Endothelial cell of umbilical vein (primary cell): ENCODE results near the gene LPIN1.

ENCODE experiments used
- EZH2 ChIP-seq: IDR thresholded peaks from 2 replicates; pipeline ENCODE4 v1.6.1; 2012; ENCODE audit warnings: borderline replicate concordance, low read depth, mild to moderate bottlenecking, moderate library complexity, low read length, inconsistent platforms; ENCODE audit not compliant: severe bottlenecking
- FOS ChIP-seq: IDR thresholded peaks from 2 replicates; pipeline ENCODE4 v1.6.1; 2011; ENCODE audit warnings: mild to moderate bottlenecking, low read length, moderate library complexity, borderline replicate concordance; ENCODE audit not compliant: insufficient read depth
- GATA2 ChIP-seq: IDR thresholded peaks from 2 replicates; pipeline ENCODE4 v1.7.0; 2011; ENCODE audit warnings: low read depth, mild to moderate bottlenecking, moderate library complexity, mixed read lengths, low read length; ENCODE audit not compliant: insufficient read length, insufficient read depth
- JUN ChIP-seq: IDR thresholded peaks from 2 replicates; pipeline ENCODE4 v1.6.1; 2011; ENCODE audit warnings: borderline replicate concordance, low read depth; ENCODE audit not compliant: insufficient read length, insufficient read depth
- MYC ChIP-seq: IDR thresholded peaks from one replicate; pipeline ENCODE4 v1.6.1; 2011; ENCODE audit warnings: mild to moderate bottlenecking, low read depth, low read length
- POLR2A ChIP-seq: IDR thresholded peaks from 2 replicates; pipeline ENCODE4 v1.6.1; 2012; ENCODE audit warnings: low read depth, mild to moderate bottlenecking, control low read depth, low read length
- POLR2AphosphoS5 ChIP-seq: IDR thresholded peaks from 2 replicates; pipeline ENCODE4 v1.6.1; 2012; ENCODE audit warnings: low read depth, mild to moderate bottlenecking, control low read depth, low read length, moderate library complexity; ENCODE audit not compliant: insufficient read depth
- TF ChIP-seq, protein P1 (sequence below): IDR thresholded peaks from 2 replicates; pipeline ENCODE4 v1.6.1; 2011; ENCODE audit not compliant: insufficient read depth, insufficient read length
- TF ChIP-seq, protein P2 (sequence below), 2 donors: IDR thresholded peaks; 1 replicate in 1 of 2; 2 replicates in 1 of 2; pipeline ENCODE4 v1.5.1; 2011; ENCODE audit warnings: low read length in 2 of 2, mild to moderate bottlenecking in 2 of 2, moderate library complexity in 2 of 2, control low read depth in 1 of 2, inconsistent platforms in 1 of 2, low read depth in 1 of 2; ENCODE audit not compliant: insufficient read depth in 1 of 2; ENCODE audit errors: extremely low read depth in 1 of 2

DNA sequence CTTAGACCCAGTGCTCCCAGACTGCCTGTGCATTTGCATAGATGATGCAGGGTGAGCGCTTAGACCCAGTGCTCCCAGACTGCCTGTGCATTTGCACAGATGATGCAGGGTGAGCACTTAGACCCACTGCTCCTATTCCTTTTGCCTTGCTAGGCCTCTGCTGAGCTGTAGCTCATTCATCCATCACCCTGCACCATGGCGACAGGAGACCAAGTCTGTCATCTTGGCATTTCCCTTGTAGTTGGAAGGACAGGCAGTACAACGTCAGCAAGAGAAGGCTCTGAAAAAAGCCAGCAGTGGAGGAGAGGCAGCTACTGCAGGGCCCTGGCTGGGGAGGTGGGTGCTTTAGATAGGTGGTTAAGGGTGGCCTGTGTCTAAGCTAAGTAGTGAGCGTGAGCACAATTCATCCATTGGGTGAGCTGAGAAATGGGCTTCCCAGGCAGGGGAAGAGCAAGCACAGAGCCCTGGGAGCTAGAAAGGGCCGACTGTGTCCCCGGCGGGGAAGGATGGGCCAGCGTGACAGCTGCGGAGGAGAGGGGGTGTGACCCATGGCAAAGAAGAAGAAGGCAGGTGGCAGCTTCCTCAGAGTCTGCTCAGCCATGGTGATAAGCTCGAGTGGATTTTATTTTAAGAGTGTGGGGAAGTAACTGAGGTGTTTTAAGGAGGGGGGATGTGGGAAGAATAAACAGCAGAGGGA, 108.8 kb downstream of the LPIN1 start:
- TF ChIP-seq POLR2AphosphoS5, result no peak
- TF ChIP-seq, protein P1, sequence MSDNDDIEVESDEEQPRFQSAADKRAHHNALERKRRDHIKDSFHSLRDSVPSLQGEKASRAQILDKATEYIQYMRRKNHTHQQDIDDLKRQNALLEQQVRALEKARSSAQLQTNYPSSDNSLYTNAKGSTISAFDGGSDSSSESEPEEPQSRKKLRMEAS, result no peak
- TF ChIP-seq, protein P2, sequence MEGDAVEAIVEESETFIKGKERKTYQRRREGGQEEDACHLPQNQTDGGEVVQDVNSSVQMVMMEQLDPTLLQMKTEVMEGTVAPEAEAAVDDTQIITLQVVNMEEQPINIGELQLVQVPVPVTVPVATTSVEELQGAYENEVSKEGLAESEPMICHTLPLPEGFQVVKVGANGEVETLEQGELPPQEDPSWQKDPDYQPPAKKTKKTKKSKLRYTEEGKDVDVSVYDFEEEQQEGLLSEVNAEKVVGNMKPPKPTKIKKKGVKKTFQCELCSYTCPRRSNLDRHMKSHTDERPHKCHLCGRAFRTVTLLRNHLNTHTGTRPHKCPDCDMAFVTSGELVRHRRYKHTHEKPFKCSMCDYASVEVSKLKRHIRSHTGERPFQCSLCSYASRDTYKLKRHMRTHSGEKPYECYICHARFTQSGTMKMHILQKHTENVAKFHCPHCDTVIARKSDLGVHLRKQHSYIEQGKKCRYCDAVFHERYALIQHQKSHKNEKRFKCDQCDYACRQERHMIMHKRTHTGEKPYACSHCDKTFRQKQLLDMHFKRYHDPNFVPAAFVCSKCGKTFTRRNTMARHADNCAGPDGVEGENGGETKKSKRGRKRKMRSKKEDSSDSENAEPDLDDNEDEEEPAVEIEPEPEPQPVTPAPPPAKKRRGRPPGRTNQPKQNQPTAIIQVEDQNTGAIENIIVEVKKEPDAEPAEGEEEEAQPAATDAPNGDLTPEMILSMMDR (IDR thresholded peaks at IDR 0.05; ENCODE audit: extremely low read depth in 1 of 2, insufficient read depth in 1 of 2, low read depth in 1 of 2, low read length in 2 of 2), result no peak
- TF ChIP-seq POLR2A, result no peak
- TF ChIP-seq MYC, result no peak
- no peak for TF ChIP-seq JUN
- TF ChIP-seq EZH2, result no peak
- TF ChIP-seq FOS, result no peak
- TF ChIP-seq GATA2, result no peak
